GM13977 (cell line): ENCODE measurements around the gene SLC25A3.
"Not testable (repeated sequence)": the region's sequence is repeated elsewhere in the genome, so short reads cannot be mapped to it uniquely, and the experiment has no call there.

Experiments
- DNase-seq: peaks from one replicate; pipeline ENCODE4 v3.0.0; 2012; ENCODE audit warnings: low spot score
- in situ Hi-C: fragments of 300-500 bp; cut with MboI; formaldehyde crosslinking; loops from one replicate; pipeline ENCODE4 v1.12.0; 2022; ENCODE audit warnings: low sequenced_read_pairs, low pct_unique_long_range_greater_than_20kb, mixed read lengths, inconsistent platforms; ENCODE audit not compliant: unreplicated experiment
- TF ChIP-seq, protein P1 (sequence below): IDR thresholded peaks from 2 replicates; pipeline ENCODE4 v1.5.1; 2012; ENCODE audit warnings: mild to moderate bottlenecking, control low read depth; ENCODE audit not compliant: insufficient read depth; ENCODE audit errors: extremely low read depth, missing control alignments

SLC25A3 gene

DNA sequence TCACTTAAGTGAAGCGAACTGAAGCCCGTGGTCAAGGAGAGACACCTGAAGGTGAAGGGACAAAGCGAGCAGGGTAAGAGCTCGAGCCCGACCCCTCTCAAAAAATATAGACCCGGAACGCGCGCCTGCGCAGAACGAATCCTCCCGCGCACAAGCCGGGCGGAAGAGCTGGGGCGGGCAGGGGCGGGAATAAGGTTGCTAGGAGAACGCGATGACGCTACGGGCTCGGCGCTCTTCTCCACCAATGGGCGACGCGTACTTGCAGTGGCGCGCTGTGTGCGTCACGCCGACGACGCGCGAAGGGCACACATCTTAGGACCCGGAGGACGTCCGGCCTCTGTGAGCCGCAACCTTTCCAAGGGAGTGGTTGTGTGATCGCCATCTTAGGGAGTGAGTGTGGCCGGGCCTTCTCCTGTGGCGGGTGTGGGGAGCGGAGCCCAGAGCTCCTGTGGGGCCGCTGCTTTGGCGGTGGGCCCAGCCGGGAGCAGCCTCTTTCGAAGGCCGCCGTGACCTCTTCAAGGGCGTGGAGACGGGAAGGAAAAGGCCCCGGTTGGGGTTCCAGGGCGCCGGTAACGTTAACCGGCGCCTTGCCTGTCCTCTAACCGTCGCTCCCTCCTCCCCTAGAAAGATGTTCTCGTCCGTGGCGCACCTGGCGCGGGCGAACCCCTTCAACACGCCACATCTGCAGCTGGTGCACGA lies at the start of gene SLC25A3:
TSS of gene SLC25A3 (plus strand) at position 336 of the 699 bp plus-strand sequence. CDS start at position 629, 293 bp downstream.
- in situ Hi-C loops = no loop called here
- TF ChIP-seq, protein P1, sequence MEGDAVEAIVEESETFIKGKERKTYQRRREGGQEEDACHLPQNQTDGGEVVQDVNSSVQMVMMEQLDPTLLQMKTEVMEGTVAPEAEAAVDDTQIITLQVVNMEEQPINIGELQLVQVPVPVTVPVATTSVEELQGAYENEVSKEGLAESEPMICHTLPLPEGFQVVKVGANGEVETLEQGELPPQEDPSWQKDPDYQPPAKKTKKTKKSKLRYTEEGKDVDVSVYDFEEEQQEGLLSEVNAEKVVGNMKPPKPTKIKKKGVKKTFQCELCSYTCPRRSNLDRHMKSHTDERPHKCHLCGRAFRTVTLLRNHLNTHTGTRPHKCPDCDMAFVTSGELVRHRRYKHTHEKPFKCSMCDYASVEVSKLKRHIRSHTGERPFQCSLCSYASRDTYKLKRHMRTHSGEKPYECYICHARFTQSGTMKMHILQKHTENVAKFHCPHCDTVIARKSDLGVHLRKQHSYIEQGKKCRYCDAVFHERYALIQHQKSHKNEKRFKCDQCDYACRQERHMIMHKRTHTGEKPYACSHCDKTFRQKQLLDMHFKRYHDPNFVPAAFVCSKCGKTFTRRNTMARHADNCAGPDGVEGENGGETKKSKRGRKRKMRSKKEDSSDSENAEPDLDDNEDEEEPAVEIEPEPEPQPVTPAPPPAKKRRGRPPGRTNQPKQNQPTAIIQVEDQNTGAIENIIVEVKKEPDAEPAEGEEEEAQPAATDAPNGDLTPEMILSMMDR = peak; percentile 13
- DNase-seq = peak; percentile 96

DNA sequence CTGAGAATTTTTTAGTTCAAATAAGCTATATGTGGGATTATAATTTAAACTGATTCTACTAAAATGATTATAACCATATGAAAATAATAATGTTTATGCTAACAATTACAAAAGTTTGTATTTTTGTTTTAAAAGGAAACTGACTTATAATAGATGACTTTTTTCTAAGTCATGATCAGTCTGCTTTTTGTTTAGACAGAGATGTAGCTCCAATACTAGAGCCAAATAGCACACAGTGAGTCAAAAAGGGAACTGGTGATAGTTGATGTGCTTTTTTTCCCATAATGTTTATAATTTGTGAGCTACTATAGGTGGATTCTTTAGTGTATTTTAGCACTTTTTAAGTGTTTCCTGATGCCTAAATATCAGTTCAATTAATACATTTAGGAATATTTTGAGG lies 49.8 kb upstream of the SLC25A3 start:
- TF ChIP-seq, protein P1 = no peak
- no peak for DNase-seq
- in situ Hi-C loops = no loop called here

DNA sequence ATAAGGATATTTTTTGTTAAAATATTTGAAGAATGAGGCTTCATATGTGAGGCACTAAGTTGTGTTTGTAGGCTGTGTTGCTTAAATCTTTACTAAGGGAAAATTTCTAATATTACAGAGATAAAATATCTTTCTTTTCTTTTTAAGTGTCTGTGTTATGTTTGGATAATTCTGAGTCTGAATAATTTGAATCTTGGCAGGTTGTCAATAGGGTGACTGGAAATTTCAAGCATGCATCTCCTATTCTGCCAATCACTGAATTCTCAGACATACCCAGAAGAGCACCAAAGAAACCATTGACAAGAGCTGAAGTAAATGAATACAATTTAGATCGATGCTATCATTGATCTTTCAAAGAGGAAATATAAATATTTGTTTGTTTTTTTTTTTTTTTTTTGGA lies 48.7 kb upstream of the SLC25A3 start:
- in situ Hi-C loops = no loop called here
- TF ChIP-seq, protein P1 = no peak
- DNase-seq = no peak

DNA sequence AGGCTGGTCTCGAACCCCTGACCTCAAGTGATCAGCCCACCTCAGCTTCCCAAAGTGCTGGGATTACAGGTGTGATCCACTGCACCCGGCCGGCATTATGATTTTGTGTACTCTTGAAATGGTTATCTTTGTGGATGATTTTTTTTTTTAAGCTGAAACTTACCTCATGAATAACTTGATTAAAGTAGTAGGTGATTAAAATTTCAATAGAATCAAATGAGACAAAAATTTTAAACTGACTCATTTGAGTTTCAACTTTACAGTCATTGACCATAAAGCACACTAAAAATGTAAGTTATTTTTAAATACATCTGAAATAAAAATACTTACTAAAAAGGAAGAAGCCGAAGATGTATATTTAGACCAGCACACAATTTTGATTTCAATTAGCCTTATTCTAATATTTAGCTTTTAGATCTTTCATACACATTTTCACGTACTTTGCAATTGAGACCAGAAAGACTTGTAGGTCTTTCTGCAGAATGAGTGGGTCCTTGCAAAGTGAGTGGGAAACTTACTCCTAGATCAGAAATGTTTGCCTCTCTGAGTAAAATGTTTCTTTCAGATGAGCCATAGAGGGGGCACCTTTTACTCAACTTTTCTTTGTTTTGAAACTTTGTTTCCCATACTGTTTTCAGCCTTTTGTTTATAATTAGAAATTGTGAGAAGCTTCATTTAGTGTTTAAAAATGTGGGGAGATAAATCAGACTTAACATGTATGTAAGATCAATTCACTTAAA lies 43.9 kb upstream of the SLC25A3 start:
- DNase-seq = no peak
- in situ Hi-C loops = no loop called here
- TF ChIP-seq, protein P1 = no peak

DNA sequence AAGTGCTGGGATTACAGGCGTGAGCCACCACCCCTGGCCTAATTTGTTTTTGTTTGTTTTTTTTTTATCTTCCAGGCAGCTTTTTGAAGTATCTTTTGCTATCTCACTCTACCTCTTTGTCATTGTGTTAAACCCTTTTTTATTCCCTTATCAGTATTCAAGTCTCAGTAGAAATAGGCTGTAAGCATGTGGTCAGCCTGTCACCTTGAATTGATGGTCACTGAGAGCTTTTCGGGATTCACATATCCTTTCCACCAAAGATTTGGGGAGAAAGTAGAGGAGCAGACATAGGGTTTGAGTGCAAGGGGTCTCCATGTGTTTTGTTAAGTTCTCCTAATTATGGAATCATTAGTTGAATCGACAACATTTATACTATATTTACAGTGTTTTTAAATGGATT lies 41.7 kb upstream of the SLC25A3 start:
- no peak for DNase-seq
- in situ Hi-C loops = no loop called here

DNA sequence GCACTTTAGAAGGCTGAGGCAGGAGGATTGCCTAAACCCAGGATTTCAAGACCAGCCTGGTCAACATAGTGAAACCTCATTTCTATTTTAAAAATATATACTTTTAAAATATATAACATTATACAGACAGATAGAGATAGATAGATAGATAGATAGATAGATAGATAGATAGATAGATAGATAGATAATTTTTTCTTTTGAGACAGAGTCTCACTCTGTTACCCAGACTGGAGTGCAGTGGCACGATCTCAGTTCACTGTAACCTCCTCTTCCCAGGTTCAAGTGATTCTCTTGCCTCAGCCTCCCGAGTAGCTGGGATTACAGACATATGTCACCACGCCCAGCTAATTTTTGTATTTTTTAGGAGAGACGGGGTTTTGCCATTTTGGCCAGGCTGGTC lies 35.4 kb upstream of the SLC25A3 start:
- DNase-seq, in situ Hi-C loops: not testable (repeated sequence)

More for the DNA sequence above, 41.7 kb upstream of the SLC25A3 start:
- TF ChIP-seq, protein P1 = no peak

DNA sequence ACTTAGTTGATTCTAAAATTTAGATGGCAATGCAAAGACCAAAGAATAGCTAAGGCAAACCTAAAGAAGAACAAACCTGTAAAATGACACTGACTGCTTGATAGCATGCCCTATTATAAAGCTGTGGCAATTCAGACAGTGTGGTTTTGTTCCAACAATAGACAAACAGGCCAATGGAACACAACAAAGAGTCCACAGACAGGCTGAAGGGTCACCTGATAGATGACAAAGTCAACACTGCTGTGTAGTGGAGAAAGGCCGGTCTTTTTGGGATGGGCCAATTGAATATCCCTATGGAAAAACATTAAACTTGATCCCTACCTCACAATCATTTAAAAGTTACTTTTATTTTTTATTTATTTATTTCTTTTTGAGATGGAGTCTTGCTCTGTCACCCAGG lies 33.8 kb upstream of the SLC25A3 start:
- in situ Hi-C loops = no loop called here
- DNase-seq = no peak
- TF ChIP-seq, protein P1 = no peak
